HG02571 (cell line): ENCODE data around the gene DEF6.
"Not testable (repeated sequence)": the region's sequence is repeated elsewhere in the genome, so short reads cannot be mapped to it uniquely, and the experiment has no call there.

Experiments
- ATAC-seq: cut with Tn5 transposase; IDR thresholded peaks from one replicate; pipeline ENCODE4 v1.9.1; 2021; ENCODE audit warnings: mild to moderate bottlenecking, moderate library complexity; ENCODE audit not compliant: unreplicated experiment

DEF6 gene

DNA sequence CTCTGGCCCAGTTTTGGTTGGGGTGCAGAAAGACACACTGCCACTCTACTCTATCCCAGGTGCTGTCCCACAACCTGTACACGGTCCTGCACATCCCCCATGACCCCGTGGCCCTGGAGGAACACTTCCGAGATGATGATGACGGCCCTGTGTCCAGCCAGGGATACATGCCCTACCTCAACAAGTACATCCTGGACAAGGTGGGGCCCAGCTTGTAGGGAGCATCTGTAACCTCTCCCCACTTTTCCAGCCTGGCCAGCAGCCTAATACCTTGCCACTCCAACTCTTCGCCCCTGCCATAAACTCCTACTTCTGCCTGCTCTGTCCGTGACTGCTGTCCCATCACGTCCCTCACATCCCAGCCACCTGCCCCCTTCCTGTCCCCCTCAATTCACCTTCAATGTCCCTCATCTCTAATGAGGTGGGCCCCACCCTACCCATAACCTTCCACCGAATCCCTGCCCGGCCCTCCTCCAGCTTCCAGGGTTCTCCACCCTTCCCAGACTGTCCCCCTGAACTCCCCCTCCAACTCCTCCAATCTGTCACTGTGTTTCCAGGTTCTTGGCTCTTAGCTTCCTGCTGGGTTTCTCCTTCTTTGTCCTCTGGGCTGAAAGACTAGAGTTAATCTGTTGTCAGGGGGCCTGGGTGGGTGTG lies 12.1 kb downstream of the DEF6 start:
- no peak for ATAC-seq

- no peak for ATAC-seq
These were observed 12.7 kb downstream of the DEF6 start for GRCh38 chr6:35310265-35310831.

- no peak for ATAC-seq
These were observed 13.9 kb downstream of the DEF6 start for GRCh38 chr6:35311390-35312075.

- no peak for ATAC-seq
These were observed 14.6 kb downstream of the DEF6 start for GRCh38 chr6:35312076-35312800.

DNA sequence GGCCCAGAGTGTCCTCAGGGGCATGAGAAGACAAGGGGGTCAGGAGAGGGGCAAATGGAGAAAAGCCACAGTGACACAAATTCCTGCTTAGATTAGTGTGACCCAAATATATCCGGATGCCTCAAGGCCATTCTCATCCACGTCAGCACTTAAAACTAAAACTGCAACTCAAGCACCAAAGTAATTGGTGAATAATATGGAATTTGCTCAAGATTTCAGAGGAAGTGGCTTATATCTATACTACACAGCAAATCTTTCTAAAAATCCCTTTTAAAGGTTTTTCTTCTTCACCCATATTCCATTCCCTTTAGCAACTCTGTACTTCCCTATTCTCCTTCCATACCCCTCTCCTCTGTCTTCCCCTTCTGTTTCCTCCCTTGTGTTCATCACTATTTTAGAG lies 15.2 kb downstream of the DEF6 start:
- ATAC-seq, result no peak

GRCh38 chr6:35317483-35318195 lies 20.0 kb downstream of the DEF6 start:
- no peak for ATAC-seq

- ATAC-seq, result no peak
These were observed 20.9 kb downstream of the DEF6 start for GRCh38 chr6:35318196-35319171.

DNA sequence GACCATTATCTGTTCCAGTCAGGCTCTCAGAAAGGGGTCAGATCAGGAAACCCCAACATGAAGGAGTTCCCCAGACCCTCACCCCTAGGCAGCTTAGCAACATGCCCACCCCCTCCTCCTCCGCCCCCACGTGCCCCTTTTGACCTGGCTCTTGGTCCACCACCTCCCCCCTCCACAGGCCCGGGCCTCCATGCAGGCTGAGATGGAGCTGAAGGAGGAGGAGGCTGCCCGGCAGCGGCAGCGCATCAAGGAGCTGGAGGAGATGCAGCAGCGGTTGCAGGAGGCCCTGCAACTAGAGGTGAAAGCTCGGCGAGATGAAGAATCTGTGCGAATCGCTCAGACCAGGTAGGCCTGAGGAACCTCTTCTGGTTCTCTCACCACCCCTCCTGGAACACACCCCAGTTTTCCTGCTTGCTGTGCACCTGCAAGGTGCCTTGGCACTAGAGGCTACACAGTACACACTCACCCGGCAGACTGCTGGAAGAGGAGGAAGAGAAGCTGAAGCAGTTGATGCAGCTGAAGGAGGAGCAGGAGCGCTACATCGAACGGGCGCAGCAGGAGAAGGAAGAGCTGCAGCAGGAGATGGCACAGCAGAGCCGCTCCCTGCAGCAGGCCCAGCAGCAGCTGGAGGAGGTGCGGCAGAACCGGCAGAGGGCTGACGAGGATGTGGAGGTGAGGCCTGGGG lies 21.9 kb downstream of the DEF6 start:
- no peak for ATAC-seq

- ATAC-seq, result no peak
These were observed 22.4 kb downstream of the DEF6 start for GRCh38 chr6:35320031-35320410.

GRCh38 chr6:35321091-35321490 lies 23.5 kb downstream of the DEF6 start:
- ATAC-seq, result no peak

DNA sequence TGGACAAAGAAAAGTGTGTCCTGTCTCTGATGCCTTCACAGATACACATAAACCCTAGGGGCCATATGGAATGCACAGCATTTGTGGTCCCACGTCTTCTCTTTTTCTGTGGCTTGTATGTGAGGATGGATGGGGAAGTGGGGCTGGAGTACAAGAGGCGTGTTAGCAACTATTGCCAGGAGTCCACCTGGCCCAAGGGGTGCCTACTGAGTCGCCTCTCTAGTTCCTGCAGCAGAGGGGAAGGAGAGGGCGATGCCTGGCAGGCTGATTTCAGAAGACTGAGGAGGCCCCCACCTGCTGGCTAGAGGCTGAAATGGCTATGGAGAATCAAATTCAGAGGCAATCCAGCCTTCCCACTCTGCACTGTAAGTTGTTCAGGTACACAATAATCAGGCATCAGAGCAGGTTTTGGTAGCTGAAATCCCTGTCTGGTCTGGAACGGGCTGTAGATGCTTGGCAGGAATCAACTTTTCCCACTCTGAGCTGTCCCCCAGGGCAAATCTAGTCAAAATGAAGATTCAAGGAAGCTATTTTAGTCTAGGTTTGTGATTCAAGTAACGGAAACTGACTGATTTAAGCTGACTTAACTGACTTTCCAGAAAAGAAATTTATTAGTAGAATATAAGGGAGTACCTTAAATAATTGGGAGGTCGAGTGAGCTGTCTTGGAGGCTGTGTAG lies 29.9 kb downstream of the DEF6 start:
- ATAC-seq, result no peak

- ATAC-seq, result no peak
These were observed 30.6 kb downstream of the DEF6 start for GRCh38 chr6:35328108-35328723.

- not testable (repeated sequence) for ATAC-seq
These were observed 31.3 kb downstream of the DEF6 start for GRCh38 chr6:35328965-35329364.

GRCh38 chr6:35330541-35331119 lies 33.0 kb downstream of the DEF6 start:
- no peak for ATAC-seq

GRCh38 chr6:35332074-35332887 lies 34.7 kb downstream of the DEF6 start:
- ATAC-seq, result not testable (repeated sequence)

- ATAC-seq, result no peak
These were observed 43.9 kb downstream of the DEF6 start for GRCh38 chr6:35341557-35341956.
